PFSK-1 (cell line): ENCODE data around the gene SUFU.

Experiments
- FOXP2 ChIP-seq: optimal IDR thresholded peaks from 2 replicates; pipeline ENCODE3; 2011; ENCODE audit warnings: borderline replicate concordance, control low read depth, inconsistent platforms; ENCODE audit not compliant: insufficient read depth; ENCODE audit errors: extremely low read length, extremely low read depth
- POLR2AphosphoS5 ChIP-seq: IDR thresholded peaks from 2 replicates; pipeline ENCODE4 v1.6.1; 2012; ENCODE audit warnings: low read depth, mild to moderate bottlenecking, control low read depth, low read length, moderate library complexity
- REST ChIP-seq, 2 experiments: IDR thresholded peaks; 2 replicates each; pipeline versions ENCODE4 v1.6.1 to v1.8.0; 2011 to 2012; ENCODE audit warnings: low read depth in 2 of 2, low read length in 2 of 2, control low read depth in 1 of 2, inconsistent platforms in 1 of 2, mild to moderate bottlenecking in 1 of 2, moderate library complexity in 1 of 2; ENCODE audit not compliant: insufficient read depth in 1 of 2
- SIN3A ChIP-seq: IDR thresholded peaks from 2 replicates; pipeline ENCODE4 v1.6.1; 2012; ENCODE audit warnings: mild to moderate bottlenecking, low read length, moderate library complexity, borderline replicate concordance; ENCODE audit not compliant: insufficient read depth
- TAF1 ChIP-seq: IDR thresholded peaks from 2 replicates; pipeline ENCODE4 v1.6.1; 2012; ENCODE audit warnings: low read length, control low read depth, borderline replicate concordance; ENCODE audit not compliant: insufficient read depth

SUFU gene

DNA sequence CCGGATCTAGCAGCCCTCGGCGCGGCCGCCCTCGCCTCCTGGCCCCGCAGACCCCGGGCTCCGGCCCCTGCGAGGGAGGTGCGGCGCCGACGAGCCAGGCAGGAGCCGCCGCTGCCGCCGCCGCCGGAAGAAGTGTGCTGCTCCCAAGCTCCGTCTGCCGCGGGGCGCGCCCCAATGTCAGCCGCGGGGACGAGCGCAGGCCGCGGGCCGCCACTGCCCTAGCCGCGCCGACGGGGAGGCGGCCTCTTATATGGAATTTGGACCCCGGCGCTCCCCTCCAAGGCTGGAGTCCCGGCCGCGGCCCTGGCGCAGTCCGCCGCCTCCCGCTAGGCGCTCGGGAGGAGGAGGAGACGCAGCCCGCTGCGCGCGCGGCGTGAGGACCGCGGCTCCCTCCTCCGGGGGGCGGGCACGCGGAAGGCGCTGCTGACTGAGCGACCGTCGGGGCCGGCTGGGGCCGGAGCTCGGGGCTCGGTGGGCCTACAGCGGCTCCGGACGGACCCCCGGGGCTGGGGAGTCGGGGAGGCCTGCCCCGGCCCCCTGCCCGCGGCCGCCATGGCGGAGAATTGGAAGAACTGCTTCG, 140.4 kb downstream of the SUFU start, which contains the start of gene TRIM8:
TRIM8 (plus strand) TSS at position 414 of the 580 bp plus-strand sequence; CDS start at position 553, 139 bp downstream.
- no peak; the same call in 1 of the 2 replicates for TF ChIP-seq SIN3A
- no peak for TF ChIP-seq FOXP2
- no peak for TF ChIP-seq POLR2AphosphoS5
- TF ChIP-seq REST (IDR thresholded peaks at IDR 0.05; ENCODE audit: insufficient read depth in 1 of 2, low read depth in 2 of 2, low read length in 2 of 2), result no peak
- no peak for TF ChIP-seq TAF1

- 0 out of 2 replicates have a peak, but pooled peaks have one; percentile 22 for TF ChIP-seq TAF1
- TF ChIP-seq FOXP2, result no peak
- TF ChIP-seq SIN3A, result 0 out of 2 replicates have a peak, but pooled peaks have one; percentile 28
Measured at GRCh38 chr10:102644646-102645387, 141.0 kb downstream of the SUFU start.

DNA sequence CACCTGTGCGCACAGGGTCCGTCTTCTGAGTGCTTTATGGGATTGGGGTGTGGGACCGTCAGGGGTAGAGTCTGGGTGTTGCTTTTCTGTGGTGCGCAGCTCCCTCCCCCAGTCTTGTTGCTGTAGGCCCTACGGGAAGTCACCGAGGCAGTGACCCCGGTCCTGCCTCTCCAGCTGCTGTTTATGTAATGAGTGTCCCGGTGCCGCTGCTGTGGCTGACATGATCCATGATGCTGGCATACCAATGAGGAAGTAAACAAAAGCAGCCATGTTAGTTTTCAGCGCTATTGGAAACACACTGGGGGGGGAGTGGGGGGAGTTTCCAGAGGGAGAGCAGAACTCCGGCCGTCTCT, 141.6 kb downstream of the SUFU start:
- TF ChIP-seq TAF1 (no peak), FOXP2 (no peak), SIN3A (no peak; the same call in 1 of the 2 replicates), REST (IDR thresholded peaks at IDR 0.05; ENCODE audit: insufficient read depth in 1 of 2, low read depth in 2 of 2, low read length in 2 of 2) (no peak), POLR2AphosphoS5 (no peak)

- TF ChIP-seq POLR2AphosphoS5 (0 out of 2 replicates have a peak, but pooled peaks have one; percentile 11), REST (IDR thresholded peaks at IDR 0.05; ENCODE audit: insufficient read depth in 1 of 2, low read depth in 2 of 2, low read length in 2 of 2) (no peak)
Measured at GRCh38 chr10:102645741-102646609, 142.2 kb downstream of the SUFU start.

- TF ChIP-seq TAF1 (no peak), POLR2AphosphoS5 (peak; percentile 43; the same call in 1 of the 2 replicates), FOXP2 (no peak), SIN3A (no peak), REST (IDR thresholded peaks at IDR 0.05; ENCODE audit: insufficient read depth in 1 of 2, low read depth in 2 of 2, low read length in 2 of 2) (no peak)
Measured at GRCh38 chr10:102646610-102647442, 143.1 kb downstream of the SUFU start.
